HG02610 (cell line): Measurements from ENCODE around the gene KDM6B.

Experiments
- ATAC-seq: cut with Tn5 transposase; IDR thresholded peaks from one replicate; pipeline ENCODE4 v1.9.1; 2021; ENCODE audit warnings: mild to moderate bottlenecking, moderate library complexity; ENCODE audit not compliant: unreplicated experiment

The KDM6B gene

DNA sequence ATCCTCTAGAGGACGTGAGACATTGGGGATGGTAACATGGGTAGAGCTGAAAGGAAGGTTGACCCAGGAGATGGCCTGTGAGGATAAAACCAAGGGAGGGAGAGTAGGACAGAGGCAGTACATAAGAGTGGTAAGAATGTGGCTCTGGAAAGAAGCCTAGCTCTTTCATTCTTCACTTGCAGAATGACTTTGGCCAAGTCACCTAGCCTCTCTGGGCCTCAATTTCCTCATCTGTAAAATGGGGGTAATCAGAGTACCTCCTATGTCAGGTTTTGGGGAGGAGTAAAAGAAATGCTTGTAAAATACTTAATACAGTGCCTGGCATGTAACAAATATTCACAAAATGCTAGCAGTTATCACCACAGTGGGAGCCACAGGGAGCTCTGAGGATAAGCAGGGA is 6.9 kb downstream of the KDM6B start:
- no peak for ATAC-seq

GRCh38 chr17:7841396-7841914 is 7.4 kb downstream of the KDM6B start:
- ATAC-seq: peak; percentile 12

DNA sequence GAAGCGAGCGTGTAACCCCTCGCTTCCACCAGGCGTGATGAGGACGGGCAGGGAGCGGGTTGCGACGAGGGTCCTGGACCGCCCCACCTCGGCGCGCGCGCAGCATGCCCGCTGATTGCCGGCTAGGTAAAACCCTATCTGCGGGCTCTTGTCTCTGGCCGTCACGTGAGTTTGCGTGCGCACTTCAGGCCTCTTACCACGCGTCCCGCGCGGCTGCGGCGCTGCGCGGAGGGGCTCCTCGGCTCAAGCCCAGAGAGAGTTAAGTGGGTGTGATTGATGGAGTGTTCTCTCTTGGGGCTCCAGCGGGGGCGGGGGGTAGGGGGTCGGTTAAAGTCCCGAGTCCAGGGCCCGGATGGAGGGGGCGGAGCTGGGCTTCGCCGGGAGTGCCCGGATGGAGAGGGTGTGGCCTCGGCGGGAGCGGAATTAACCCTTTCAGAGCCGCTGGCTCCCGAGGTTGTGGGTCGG is 7.9 kb downstream of the KDM6B start:
- ATAC-seq: peak; percentile 12

DNA sequence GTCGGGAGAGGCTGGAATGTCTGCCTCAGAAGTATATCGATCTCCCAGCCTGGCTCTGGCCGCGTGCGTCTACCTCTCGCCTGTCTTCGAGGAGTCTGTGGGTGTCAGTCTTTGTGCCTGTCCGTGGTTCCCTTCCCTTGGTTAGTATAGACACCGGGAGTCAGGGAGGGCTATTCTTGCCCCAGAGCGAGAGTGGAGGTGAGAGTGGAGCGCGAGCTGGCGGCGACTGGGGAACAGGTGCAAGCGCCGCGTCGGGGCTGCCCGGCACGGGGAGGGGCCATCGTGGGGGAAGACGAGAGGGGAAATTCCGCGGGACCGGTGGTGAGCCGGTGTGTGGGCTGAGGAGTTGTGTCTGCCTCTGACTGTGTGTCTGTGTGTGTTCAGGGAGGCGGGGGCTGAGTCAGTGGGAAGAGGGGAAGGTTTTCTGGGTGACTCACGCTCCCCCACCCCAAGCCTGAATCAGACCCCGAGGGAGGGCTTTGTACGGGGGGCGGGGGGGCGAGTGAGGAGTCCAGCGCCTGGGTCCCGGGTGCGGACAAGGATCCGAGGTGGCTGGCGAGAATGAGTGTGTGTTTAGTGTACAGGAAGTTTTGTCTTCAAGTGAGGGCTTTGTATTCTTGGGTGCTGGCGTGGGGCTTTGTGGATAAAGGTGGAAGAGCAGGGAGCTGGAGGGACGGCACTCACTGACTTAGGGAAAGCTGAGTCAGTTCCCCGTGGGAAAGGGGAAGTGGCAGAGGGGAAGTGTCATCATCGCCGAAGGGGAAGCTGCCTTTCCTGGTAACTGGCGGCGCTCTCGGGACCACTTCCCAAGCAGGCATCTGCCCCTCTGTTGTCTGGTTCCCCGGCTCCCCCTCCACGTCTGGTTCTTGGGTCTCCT is 8.6 kb downstream of the KDM6B start:
- ATAC-seq: peak; percentile 35

GRCh38 chr17:7843257-7843535 is 9.2 kb downstream of the KDM6B start:
- ATAC-seq: no peak

GRCh38 chr17:7843536-7844291 is 9.7 kb downstream of the KDM6B start:
- ATAC-seq: peak; percentile 25

DNA sequence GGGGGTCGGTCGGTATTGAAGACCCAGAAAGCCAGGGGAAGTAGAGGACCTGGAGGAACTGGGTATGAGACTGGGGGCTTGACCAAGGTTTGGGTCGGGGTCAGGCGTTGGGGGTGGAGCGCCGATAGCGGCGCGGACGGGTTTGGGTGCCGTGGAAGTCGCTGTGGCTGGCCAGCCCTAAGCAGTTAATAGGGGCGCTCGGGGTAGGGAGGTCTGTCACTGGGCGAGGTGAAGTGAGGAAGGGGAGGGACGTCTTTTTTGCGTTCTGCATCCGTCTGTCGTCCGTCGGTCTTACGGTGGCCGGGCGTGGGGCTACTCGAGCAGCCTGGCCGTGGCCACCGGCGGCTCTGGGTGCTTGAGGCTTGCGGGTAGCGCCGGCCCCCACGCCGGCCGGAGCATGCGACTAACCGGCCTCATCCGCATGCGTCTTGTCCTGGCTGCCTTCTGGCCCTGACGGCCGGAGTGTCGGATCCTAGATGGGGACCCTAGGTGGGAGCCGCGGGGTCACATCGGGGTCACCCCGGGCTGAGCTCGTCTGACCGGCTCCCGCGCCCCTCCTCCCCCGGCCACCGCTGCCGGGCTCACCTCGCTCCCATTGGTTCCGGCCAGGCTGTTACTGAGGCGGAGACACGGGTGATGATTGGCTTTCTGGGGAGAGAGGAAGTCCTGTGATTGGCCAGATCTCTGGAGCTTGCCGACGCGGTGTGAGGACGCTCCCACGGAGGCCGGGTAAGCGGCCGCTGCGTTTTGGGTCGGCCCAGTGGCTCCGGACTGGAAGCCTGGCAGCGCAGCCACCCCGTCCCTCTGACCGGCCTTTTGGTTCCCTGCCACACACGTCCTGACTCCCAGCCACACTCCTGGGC is 10.5 kb downstream of the KDM6B start:
- peak; percentile 47 for ATAC-seq

GRCh38 chr17:7845359-7846062 is 11.5 kb downstream of the KDM6B start:
- no peak for ATAC-seq

DNA sequence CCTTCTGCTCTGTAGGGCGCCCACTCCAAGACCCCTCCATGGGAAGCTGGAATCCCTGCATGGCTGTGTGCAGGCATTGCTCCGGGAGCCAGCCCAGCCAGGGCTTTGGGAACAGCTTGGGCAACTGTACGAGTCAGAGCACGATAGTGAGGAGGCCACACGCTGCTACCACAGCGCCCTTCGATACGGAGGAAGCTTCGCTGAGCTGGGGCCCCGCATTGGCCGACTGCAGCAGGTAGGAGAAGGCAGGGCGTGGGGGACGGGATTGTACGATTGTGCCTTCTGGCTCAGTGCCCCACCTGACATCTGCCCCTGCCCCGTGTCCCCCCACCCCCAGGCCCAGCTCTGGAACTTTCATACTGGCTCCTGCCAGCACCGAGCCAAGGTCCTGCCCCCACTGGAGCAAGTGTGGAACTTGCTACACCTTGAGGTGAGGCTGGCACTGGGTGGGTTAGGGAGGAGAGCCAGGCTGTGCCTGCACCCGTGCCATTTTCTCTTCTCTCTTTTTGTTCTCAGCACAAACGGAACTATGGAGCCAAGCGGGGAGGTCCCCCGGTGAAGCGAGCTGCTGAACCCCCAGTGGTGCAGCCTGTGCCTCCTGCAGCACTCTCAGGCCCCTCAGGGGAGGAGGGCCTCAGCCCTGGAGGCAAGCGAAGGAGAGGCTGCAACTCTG is 12.2 kb downstream of the KDM6B start:
- ATAC-seq: no peak

DNA sequence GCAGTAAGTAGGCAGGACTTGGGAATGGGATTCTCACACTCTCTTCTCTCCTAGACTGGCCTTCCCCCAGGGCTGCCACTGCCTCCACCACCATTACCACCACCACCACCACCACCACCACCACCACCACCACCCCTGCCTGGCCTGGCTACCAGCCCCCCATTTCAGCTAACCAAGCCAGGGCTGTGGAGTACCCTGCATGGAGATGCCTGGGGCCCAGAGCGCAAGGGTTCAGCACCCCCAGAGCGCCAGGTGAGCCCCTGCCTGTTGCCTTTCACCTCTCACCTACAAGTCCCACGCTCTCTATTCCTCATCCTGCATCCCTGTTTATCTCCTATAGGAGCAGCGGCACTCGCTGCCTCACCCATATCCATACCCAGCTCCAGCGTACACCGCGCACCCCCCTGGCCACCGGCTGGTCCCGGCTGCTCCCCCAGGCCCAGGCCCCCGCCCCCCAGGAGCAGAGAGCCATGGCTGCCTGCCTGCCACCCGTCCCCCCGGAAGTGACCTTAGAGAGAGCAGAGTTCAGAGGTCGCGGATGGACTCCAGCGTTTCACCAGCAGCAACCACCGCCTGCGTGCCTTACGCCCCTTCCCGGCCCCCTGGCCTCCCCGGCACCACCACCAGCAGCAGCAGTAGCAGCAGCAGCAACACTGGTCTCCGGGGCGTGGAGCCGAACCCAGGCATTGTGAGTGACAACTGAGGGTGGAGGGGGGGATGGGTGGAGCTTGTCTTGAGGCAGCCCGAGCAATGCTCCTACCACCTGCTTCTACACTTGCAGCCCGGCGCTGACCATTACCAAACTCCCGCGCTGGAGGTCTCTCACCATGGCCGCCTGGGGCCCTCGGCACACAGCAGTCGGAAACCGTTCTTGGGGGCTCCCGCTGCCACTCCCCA is 13.0 kb downstream of the KDM6B start:
- no peak for ATAC-seq

DNA sequence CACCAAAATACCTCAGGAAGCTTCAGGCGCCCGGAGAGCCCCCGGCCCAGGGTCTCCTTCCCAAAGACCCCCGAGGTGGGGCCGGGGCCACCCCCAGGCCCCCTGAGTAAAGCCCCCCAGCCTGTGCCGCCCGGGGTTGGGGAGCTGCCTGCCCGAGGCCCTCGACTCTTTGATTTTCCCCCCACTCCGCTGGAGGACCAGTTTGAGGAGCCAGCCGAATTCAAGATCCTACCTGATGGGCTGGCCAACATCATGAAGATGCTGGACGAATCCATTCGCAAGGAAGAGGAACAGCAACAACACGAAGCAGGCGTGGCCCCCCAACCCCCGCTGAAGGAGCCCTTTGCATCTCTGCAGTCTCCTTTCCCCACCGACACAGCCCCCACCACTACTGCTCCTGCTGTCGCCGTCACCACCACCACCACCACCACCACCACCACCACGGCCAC is 14.1 kb downstream of the KDM6B start:
- no peak for ATAC-seq

GRCh38 chr17:7848739-7849129 is 14.7 kb downstream of the KDM6B start:
- ATAC-seq: no peak

GRCh38 chr17:7849130-7849750 is 15.2 kb downstream of the KDM6B start:
- no peak for ATAC-seq

- ATAC-seq: no peak
Measured at GRCh38 chr17:7849751-7850504, 15.9 kb downstream of the KDM6B start.

GRCh38 chr17:7850701-7851437 is 16.9 kb downstream of the KDM6B start:
- ATAC-seq: no peak

GRCh38 chr17:7851438-7852261 is 17.6 kb downstream of the KDM6B start:
- ATAC-seq: peak; percentile 64
